Measurements from ENCODE around the gene TIAM2. TPM values are rescaled to one million over a fixed set of nuclear protein-coding genes. Genes with fewer than 3 reads are reported as not detected.

TIAM2 gene
- total RNA-seq, 4 donors from 2014 or later = 4.8 to 11.4 (median 6.7) TPM

- Histone ChIP-seq H3K4me1 (peaks cover 13% of the 10 kb centered on the region), H3K9me3 (no peaks in the 10 kb centered on the region), H3K27me3 (peaks cover 19% of the 10 kb centered on the region), H3K36me3 (no peaks in the 10 kb centered on the region), H3K4me3 (no peak overlapping the region), H3K27ac (no peak overlapping the region)
- 98% methylated on average over 2 of the region's 2 CpGs for WGBS
- TF ChIP-seq POLR2AphosphoS5 (IDR thresholded peaks at IDR 0.05) (no peak), CTCF (IDR thresholded peaks at IDR 0.05) (no peak), EP300 (IDR thresholded peaks at IDR 0.05) (no peak), POLR2A (IDR thresholded peaks at IDR 0.05) (no peak)
- DNase-seq (ENCODE audit: low spot score in 2 of 2) = no peak
These were observed 3.7 kb downstream of the TIAM2 start for GRCh38 chr6:154998855-154999254.

- WGBS = 73% methylated on average over 5 of the region's 5 CpGs
- Histone ChIP-seq H3K9me3 (no peaks in the 10 kb centered on the region), H3K27me3 (peaks cover 4% of the 10 kb centered on the region), H3K4me3 (no peak overlapping the region), H3K36me3 (no peaks in the 10 kb centered on the region), H3K27ac (no peak overlapping the region), H3K4me1 (peaks cover 3% of the 10 kb centered on the region)
- TF ChIP-seq POLR2AphosphoS5 (IDR thresholded peaks at IDR 0.05) = no peak
- TF ChIP-seq POLR2A (IDR thresholded peaks at IDR 0.05) = no peak
- no peak for TF ChIP-seq CTCF (IDR thresholded peaks at IDR 0.05)
- TF ChIP-seq EP300 (IDR thresholded peaks at IDR 0.05) = no peak
- DNase-seq (ENCODE audit: low spot score in 2 of 2) = no peak
These were observed 6.4 kb downstream of the TIAM2 start for GRCh38 chr6:155001482-155001881.

GRCh38 chr6:155001934-155002333 lies 6.8 kb downstream of the TIAM2 start:
- Histone ChIP-seq H3K4me1 (peaks cover 3% of the 10 kb centered on the region), H3K9me3 (no peaks in the 10 kb centered on the region), H3K36me3 (no peaks in the 10 kb centered on the region), H3K27me3 (peaks cover 4% of the 10 kb centered on the region), H3K27ac (no peak overlapping the region), H3K4me3 (no peak overlapping the region)
- TF ChIP-seq EP300 (IDR thresholded peaks at IDR 0.05) (no peak), CTCF (IDR thresholded peaks at IDR 0.05) (no peak), POLR2AphosphoS5 (IDR thresholded peaks at IDR 0.05) (no peak)
- WGBS = 68% methylated on average over 4 of the region's 4 CpGs
- DNase-seq (ENCODE audit: low spot score in 2 of 2) = no peak

- Histone ChIP-seq H3K9me3 (no peaks in the 10 kb centered on the region), H3K36me3 (no peaks in the 10 kb centered on the region), H3K4me3 (no peak overlapping the region), H3K4me1 (no peaks in the 10 kb centered on the region), H3K27me3 (no peaks in the 10 kb centered on the region), H3K27ac (no peak overlapping the region)
- WGBS = 65% methylated on average over 7 of the region's 7 CpGs
- no peak for TF ChIP-seq EP300 (IDR thresholded peaks at IDR 0.05)
- TF ChIP-seq POLR2A (IDR thresholded peaks at IDR 0.05) = no peak
- TF ChIP-seq POLR2AphosphoS5 (IDR thresholded peaks at IDR 0.05) = no peak
- TF ChIP-seq CTCF (IDR thresholded peaks at IDR 0.05) = no peak
- no peak for DNase-seq (ENCODE audit: low spot score in 2 of 2)
These were observed 8.4 kb downstream of the TIAM2 start for GRCh38 chr6:155003476-155003875.

GRCh38 chr6:155004017-155004416 lies 8.9 kb downstream of the TIAM2 start:
- 95% methylated on average over 3 of the region's 3 CpGs for WGBS
- H3K4me1 ChIP-seq = no peaks in the 10 kb centered on the region
- DNase-seq (ENCODE audit: low spot score in 2 of 2) = no peak

More at GRCh38 chr6:155004017-155004416, 8.9 kb downstream of the TIAM2 start:
- H3K27me3 ChIP-seq = no peaks in the 10 kb centered on the region
- H3K36me3 ChIP-seq = no peaks in the 10 kb centered on the region
- TF ChIP-seq POLR2A (IDR thresholded peaks at IDR 0.05) (no peak), CTCF (IDR thresholded peaks at IDR 0.05) (no peak), EP300 (IDR thresholded peaks at IDR 0.05) (no peak), POLR2AphosphoS5 (IDR thresholded peaks at IDR 0.05) (no peak)
- no peaks in the 10 kb centered on the region for H3K9me3 ChIP-seq
- H3K4me3 ChIP-seq = no peak overlapping the region
- H3K27ac ChIP-seq = no peak overlapping the region
